Endothelial cell of umbilical vein (primary cell): Measurements from ENCODE around the gene DOCK1.

ENCODE experiments used
- FOS ChIP-seq: IDR thresholded peaks from 2 replicates; pipeline ENCODE4 v1.6.1; 2011; ENCODE audit warnings: mild to moderate bottlenecking, low read length, moderate library complexity, borderline replicate concordance; ENCODE audit not compliant: insufficient read depth
- POLR2A ChIP-seq: IDR thresholded peaks from 2 replicates; pipeline ENCODE4 v1.6.1; 2012; ENCODE audit warnings: low read depth, mild to moderate bottlenecking, control low read depth, low read length
- TF ChIP-seq, protein P1 (sequence below), 2 donors: IDR thresholded peaks; 1 replicate in 1 of 2; 2 replicates in 1 of 2; pipeline ENCODE4 v1.5.1; 2011; ENCODE audit warnings: low read length in 2 of 2, mild to moderate bottlenecking in 2 of 2, moderate library complexity in 2 of 2, control low read depth in 1 of 2, inconsistent platforms in 1 of 2, low read depth in 1 of 2; ENCODE audit not compliant: insufficient read depth in 1 of 2; ENCODE audit errors: extremely low read depth in 1 of 2

- TF ChIP-seq, protein P1, sequence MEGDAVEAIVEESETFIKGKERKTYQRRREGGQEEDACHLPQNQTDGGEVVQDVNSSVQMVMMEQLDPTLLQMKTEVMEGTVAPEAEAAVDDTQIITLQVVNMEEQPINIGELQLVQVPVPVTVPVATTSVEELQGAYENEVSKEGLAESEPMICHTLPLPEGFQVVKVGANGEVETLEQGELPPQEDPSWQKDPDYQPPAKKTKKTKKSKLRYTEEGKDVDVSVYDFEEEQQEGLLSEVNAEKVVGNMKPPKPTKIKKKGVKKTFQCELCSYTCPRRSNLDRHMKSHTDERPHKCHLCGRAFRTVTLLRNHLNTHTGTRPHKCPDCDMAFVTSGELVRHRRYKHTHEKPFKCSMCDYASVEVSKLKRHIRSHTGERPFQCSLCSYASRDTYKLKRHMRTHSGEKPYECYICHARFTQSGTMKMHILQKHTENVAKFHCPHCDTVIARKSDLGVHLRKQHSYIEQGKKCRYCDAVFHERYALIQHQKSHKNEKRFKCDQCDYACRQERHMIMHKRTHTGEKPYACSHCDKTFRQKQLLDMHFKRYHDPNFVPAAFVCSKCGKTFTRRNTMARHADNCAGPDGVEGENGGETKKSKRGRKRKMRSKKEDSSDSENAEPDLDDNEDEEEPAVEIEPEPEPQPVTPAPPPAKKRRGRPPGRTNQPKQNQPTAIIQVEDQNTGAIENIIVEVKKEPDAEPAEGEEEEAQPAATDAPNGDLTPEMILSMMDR (IDR thresholded peaks at IDR 0.05; ENCODE audit: extremely low read depth in 1 of 2, insufficient read depth in 1 of 2, low read depth in 1 of 2, low read length in 2 of 2) = no peak
- TF ChIP-seq POLR2A (peak; percentile 24), FOS (no peak)
Observed at GRCh38 chr10:126904818-126905701, at the start of gene DOCK1.
